Retinal pigment epithelial cell (primary cell): ENCODE data around the gene GMDS.

Experiments
- DNase-seq: peaks from one replicate; pipeline ENCODE4 v3.0.0-alpha.2; 2010; ENCODE audit warnings: low read depth
- H3K4me3 ChIP-seq: 2 replicates; pipeline ENCODE4 v1.5.1; 2011; ENCODE audit warnings: mild to moderate bottlenecking, low read length, control low read depth, moderate library complexity
- CTCF ChIP-seq: conservative IDR thresholded peaks from 2 replicates; pipeline ENCODE4 v1.5.1; 2011; ENCODE audit warnings: low read depth, low read length, control low read depth, inconsistent platforms

GMDS gene

GRCh38 chr6:1777921-1778685, 467.3 kb downstream of the GMDS start:
- no peak overlapping the region for H3K4me3 ChIP-seq
- no peak for DNase-seq
- TF ChIP-seq CTCF, result no peak

DNA sequence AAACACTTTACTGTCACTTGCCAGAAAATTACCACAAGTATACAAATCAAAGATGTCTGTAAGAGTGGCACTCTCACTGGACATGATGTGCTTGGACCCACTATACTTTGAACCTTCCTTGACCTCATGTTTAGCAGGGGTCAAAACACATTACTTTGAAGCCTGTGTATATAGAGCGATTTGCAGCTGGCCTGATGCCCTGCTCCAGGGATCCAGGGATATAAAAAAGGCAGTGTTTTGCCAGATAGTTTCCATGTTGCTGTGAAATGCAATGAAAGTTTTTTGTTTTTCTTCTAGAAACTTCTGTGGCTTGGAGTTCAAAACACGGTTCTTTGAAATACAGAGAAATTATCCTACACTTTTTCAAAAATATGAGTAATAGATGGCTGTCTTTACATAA, 470.0 kb downstream of the GMDS start:
- no peak for TF ChIP-seq CTCF
- H3K4me3 ChIP-seq, result no peak overlapping the region
- DNase-seq, result no peak

DNA sequence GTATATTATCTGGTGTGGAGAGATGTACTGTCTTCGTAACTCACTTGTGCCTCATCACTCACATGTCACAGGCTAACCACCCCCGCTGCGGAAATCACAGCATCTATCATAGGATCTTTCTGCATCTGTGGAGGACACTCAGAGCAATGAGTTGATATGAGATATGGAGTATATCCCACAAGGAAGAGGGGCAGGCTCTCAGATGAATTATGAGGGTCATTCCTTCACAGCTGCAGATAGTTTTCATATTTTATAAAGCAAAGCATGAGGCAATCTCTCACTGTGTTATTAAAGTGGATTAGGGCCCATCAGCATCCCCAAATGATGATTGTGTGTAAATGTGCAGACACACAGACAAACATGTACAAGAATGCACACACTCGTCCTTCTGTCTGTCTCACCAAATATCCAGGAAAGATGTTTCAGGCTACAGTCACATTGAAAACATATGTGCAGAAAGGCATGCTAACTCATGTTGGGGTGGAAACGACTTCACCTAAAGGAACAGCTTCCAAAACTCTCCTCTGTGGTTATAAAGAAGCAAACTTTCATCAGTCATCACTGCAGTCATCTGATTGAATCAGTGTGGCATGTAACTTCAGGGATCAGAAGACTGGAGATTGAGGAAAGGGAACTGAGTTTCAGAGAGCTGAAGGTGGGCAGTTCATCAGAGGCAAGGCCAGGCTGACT, 471.0 kb downstream of the GMDS start:
- no peak overlapping the region for H3K4me3 ChIP-seq
- no peak for DNase-seq
- no peak for TF ChIP-seq CTCF

- H3K4me3 ChIP-seq, result no peak overlapping the region
- no peak for TF ChIP-seq CTCF
- DNase-seq, result no peak
Measured at GRCh38 chr6:1773700-1774099, 471.7 kb downstream of the GMDS start.

DNA sequence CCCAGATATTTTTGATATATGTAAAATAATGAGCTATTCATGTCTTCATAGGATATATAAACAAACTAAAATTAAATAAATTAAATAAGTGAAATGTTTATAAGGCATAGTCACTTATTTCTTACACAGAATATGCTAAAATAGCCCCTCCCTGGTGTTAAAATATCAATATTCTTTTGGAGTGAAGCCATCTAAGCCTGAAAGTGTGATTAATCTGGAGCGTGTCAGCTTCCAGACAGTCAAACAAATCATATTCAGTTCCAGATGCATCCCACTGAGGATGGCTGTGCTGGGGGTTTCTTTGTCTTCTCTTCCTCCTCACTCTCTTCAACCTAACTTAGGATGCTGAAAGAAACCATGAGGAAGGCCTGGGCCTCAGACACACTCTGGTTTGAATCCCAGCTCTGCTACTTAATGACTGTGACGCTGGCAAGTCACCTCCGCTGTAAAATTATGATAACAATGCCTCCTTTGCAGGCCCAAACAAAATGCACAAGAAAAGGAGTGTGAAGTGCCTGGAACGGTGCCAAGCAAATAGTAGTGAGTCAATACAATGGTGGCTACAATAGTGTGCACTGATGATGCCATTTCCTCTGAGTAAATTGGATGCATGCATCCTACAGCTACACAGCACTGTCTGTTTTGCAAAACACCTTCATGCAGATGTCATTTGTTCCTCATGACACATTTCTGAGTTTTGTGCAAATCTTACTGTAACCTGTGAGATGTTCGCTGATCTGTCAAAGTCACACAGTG, 474.3 kb downstream of the GMDS start:
- no peak overlapping the region for H3K4me3 ChIP-seq
- TF ChIP-seq CTCF, result no peak
- no peak for DNase-seq

GRCh38 chr6:1770435-1770843, 475.0 kb downstream of the GMDS start:
- TF ChIP-seq CTCF, result no peak
- no peak overlapping the region for H3K4me3 ChIP-seq
- DNase-seq, result no peak
